PFSK-1 (cell line): ENCODE results near the gene USF2.

Experiments used
- FOXP2 ChIP-seq: optimal IDR thresholded peaks from 2 replicates; pipeline ENCODE3; 2011; ENCODE audit warnings: borderline replicate concordance, control low read depth, inconsistent platforms; ENCODE audit not compliant: insufficient read depth; ENCODE audit errors: extremely low read length, extremely low read depth
- POLR2AphosphoS5 ChIP-seq: IDR thresholded peaks from 2 replicates; pipeline ENCODE4 v1.6.1; 2012; ENCODE audit warnings: low read depth, mild to moderate bottlenecking, control low read depth, low read length, moderate library complexity
- SIN3A ChIP-seq: IDR thresholded peaks from 2 replicates; pipeline ENCODE4 v1.6.1; 2012; ENCODE audit warnings: mild to moderate bottlenecking, low read length, moderate library complexity, borderline replicate concordance; ENCODE audit not compliant: insufficient read depth
- TAF1 ChIP-seq: IDR thresholded peaks from 2 replicates; pipeline ENCODE4 v1.6.1; 2012; ENCODE audit warnings: low read length, control low read depth, borderline replicate concordance; ENCODE audit not compliant: insufficient read depth
- TF ChIP-seq, protein P1 (sequence below), 2 experiments: IDR thresholded peaks; 2 replicates each; pipeline versions ENCODE4 v1.6.1 to v1.8.0; 2011 to 2012; ENCODE audit warnings: low read depth in 2 of 2, low read length in 2 of 2, control low read depth in 1 of 2, inconsistent platforms in 1 of 2, mild to moderate bottlenecking in 1 of 2, moderate library complexity in 1 of 2; ENCODE audit not compliant: insufficient read depth in 1 of 2

The USF2 gene

DNA sequence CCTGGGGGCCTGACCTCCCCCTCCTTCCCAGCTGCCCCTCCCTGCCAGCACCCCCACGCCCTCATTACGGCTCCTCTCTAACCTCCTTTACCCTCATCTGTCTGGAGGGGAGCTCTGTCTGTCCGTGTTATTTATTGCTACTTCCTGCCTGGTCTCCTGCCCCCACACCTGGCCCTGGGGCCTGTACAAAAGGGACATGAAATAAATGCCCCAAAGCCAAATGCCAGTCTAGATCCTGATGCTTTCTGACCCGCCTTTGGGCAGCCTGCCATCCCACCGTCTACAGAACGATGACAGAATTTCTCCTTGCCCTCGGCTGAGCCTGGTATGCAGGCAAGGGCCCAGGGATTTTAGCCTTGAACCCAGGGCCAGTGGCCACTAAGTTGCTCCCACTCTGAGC lies 44.8 kb downstream of the USF2 start:
- TF ChIP-seq POLR2AphosphoS5 = no peak
- TF ChIP-seq FOXP2 = no peak
- no peak for TF ChIP-seq TAF1
- TF ChIP-seq, protein P1, sequence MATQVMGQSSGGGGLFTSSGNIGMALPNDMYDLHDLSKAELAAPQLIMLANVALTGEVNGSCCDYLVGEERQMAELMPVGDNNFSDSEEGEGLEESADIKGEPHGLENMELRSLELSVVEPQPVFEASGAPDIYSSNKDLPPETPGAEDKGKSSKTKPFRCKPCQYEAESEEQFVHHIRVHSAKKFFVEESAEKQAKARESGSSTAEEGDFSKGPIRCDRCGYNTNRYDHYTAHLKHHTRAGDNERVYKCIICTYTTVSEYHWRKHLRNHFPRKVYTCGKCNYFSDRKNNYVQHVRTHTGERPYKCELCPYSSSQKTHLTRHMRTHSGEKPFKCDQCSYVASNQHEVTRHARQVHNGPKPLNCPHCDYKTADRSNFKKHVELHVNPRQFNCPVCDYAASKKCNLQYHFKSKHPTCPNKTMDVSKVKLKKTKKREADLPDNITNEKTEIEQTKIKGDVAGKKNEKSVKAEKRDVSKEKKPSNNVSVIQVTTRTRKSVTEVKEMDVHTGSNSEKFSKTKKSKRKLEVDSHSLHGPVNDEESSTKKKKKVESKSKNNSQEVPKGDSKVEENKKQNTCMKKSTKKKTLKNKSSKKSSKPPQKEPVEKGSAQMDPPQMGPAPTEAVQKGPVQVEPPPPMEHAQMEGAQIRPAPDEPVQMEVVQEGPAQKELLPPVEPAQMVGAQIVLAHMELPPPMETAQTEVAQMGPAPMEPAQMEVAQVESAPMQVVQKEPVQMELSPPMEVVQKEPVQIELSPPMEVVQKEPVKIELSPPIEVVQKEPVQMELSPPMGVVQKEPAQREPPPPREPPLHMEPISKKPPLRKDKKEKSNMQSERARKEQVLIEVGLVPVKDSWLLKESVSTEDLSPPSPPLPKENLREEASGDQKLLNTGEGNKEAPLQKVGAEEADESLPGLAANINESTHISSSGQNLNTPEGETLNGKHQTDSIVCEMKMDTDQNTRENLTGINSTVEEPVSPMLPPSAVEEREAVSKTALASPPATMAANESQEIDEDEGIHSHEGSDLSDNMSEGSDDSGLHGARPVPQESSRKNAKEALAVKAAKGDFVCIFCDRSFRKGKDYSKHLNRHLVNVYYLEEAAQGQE (IDR thresholded peaks at IDR 0.05; ENCODE audit: insufficient read depth in 1 of 2, low read depth in 2 of 2, low read length in 2 of 2) = no peak
- TF ChIP-seq SIN3A = no peak

DNA sequence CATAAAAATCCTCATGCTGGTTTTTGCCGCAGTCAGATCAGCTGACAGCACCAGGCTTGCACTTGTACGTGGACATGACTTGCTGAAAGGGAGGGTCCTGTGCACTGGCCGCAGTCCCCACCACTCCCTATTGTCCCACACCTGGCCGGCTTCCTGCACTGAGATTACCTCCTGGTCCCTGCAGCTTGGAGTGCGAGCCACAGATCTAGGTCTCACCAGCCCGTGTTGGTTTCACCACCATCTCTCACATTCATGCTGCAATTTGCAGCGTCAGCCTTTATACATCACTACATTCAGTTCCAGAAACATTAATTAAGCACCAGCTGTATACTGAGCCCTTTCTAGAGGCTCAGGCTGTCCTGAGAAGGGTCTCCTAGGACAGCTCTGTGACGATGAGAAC lies 45.3 kb downstream of the USF2 start:
- TF ChIP-seq TAF1 (no peak), POLR2AphosphoS5 (no peak), FOXP2 (no peak), SIN3A (no peak)
- TF ChIP-seq, protein P1 (IDR thresholded peaks at IDR 0.05; ENCODE audit: insufficient read depth in 1 of 2, low read depth in 2 of 2, low read length in 2 of 2) = no peak

DNA sequence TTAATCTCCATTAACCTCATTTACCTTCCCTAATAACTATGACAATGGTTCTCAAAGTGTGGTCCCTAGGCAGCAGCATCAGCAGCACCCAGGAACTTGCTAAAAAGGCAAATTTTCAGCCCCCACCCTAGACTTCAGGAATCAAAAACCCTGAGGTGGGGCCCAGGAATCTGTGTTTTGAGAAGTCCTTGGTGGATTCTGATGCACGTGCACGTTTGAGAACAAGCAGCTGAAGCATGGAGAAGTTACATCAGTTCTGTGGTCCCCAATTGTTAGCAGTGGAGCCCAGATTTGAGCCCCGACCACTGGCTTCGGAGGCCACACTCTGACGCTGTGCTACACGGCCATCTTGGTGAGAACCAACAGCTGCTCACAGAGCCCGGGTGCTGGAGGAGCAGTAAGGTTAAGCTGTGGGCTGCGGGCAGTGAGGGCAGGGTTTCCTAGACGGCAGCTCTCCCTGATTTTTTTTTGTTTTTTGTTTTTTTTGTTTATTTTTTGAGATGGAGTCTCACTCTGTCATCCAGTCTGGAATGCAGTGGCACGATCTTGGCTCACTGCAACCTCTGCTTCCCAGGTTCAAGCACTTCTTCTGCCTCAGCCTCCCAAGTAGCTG lies 46.2 kb downstream of the USF2 start:
- TF ChIP-seq FOXP2 (no peak), POLR2AphosphoS5 (no peak)
- TF ChIP-seq, protein P1 (IDR thresholded peaks at IDR 0.05; ENCODE audit: insufficient read depth in 1 of 2, low read depth in 2 of 2, low read length in 2 of 2) = no peak

DNA sequence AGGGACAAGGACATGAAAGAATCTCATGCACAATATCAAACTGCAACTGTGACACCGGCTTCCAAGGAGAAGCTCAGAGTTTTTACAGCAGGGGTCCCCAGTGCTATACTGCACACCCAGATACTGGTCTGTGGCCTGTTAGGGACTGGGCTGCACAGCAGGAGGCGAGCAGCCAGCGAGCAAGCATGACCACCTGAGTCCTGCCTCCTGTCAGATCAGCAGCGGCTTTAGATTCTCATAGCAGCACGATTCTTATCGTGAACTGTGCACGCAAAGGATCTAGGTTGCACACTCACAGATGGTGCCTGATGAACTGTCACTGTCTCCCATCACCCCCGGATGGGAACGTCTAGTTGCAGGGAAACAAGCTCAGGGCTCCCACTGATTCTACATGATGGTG lies 47.1 kb downstream of the USF2 start:
- no peak for TF ChIP-seq FOXP2
- TF ChIP-seq, protein P1 (IDR thresholded peaks at IDR 0.05; ENCODE audit: insufficient read depth in 1 of 2, low read depth in 2 of 2, low read length in 2 of 2) = no peak
- TF ChIP-seq SIN3A = no peak
- TF ChIP-seq POLR2AphosphoS5 = no peak
- no peak for TF ChIP-seq TAF1

DNA sequence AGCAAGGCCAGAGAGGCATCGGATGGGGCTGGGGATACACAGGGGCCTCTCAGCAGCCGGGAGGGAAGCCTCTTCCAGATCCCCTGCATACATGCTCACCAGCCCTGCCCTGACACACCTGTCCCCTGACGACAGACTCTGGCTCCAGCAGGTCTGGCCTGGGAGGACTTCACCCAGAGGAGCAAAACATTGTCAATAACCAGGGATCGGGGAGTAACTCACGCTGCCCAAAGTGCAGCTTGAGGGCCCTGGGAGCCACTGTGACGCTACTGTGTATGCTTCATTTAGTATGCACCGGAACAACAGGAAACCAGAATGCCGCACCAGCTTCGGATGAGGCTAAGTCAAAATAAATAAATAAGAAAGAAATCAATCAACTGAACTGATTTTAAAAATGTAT lies 47.8 kb downstream of the USF2 start:
- TF ChIP-seq, protein P1 (IDR thresholded peaks at IDR 0.05; ENCODE audit: insufficient read depth in 1 of 2, low read depth in 2 of 2, low read length in 2 of 2) = no peak
- no peak for TF ChIP-seq TAF1
- no peak for TF ChIP-seq FOXP2
- no peak for TF ChIP-seq POLR2AphosphoS5
- TF ChIP-seq SIN3A = no peak
